GM19455 (cell line): Measurements from ENCODE around the gene C3orf20.
"Not testable (repeated sequence)": the region's sequence is repeated elsewhere in the genome, so short reads cannot be mapped to it uniquely, and the experiment has no call there.

ENCODE experiments used
- ATAC-seq: cut with Tn5 transposase; IDR thresholded peaks from one replicate; pipeline ENCODE4 v1.9.1; 2021; ENCODE audit not compliant: unreplicated experiment

The C3orf20 gene

DNA sequence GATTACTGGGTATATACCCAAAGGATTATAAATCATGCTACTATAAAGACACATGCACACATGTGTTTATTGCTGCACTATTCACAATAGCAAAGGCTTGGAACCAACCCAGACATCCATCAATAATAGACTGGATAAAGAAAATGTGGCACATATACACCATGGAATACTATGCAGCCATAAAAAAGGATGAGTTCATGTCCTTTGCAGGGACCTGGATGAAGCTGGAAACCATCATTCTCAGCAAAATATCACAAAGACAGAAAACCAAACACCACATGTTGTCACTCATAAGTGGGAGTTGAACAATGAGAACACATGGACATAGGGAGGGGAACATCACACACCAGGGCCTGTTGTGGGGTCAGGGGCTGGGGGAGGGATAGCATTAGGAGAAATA is 78.0 kb downstream of the C3orf20 start:
- ATAC-seq, result not testable (repeated sequence)

DNA sequence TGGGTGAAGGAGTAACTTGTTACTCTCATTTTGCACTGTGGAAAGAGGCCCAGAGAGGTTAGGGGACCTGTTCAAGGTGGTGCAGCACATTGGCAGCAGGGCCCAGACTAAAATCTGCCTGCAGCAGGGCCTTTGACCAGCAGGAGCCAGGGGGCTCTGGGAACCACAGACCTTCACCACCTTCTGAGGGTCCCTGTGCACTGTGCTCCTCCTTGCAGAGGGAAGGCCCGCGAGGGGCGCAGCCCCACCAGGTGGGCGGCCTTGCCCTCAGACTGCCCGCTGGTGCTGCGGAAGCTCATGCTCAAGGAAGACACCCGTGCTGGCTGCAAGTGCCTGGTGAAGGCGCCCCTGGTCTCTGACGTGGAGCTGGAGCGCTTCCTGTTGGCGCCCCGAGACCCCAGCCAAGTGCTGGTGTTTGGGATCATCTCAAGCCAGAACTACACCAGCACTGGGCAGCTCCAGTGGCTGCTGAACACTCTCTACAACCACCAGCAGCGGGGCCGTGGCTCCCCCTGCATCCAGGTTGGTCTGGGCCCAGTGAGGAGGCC is 82.3 kb downstream of the C3orf20 start:
- ATAC-seq, result no peak

DNA sequence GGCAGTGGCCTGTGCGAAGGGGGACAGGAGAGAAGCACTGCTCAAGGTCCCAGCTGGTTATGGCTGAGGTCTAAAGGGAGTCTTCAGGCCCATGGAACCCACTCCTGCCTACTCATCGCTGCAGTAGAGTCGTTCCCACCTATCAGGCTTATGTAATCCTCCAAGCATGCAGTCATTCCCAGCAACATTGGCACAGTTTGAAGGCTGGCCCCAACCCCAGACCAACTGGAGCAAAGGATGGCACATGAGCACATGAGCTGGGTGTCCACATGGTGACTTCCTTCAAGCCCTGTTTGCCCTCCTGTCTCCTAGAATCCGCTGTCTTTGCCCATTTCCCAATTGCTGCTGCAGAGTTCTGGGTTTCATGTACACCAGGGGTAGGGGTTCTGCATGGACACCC is 83.4 kb downstream of the C3orf20 start:
- ATAC-seq, result no peak

DNA sequence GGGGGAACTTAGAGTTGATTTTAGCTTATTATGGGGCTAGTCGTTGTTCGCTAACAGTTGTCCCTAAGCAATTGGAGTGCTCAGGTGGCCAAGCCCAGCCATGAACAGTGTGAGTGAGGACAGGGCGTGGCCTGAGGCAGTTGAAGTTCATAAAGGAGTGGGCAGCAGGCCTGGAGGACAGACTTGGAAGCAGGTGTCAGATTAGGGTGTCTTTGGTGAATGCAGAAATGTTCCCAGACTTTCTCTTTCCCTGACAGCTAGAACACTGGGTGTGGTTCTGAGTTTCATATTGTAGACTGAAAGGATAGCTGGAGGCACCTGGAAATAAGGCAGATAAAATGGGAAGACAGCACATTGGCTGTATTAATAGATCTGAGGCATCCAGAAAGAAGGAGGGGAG is 84.0 kb downstream of the C3orf20 start:
- no peak for ATAC-seq

DNA sequence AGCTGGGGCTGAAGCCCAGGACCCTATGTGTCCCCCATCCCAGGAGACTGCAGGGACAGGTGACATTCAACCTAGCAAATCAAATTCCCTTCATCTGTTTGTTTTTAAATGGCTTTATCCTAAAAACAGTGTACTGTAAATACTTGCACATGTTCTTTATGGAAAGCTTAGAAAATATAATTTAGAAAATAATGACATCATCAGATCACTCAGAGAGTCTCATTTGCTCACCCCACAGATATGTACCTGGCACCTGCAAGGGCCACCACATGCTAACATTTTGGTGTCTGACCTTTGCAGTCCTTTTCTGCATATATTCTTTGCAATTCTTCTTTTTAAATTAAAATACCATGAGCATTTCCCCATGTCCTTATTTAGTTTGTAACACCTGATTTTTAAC is 85.2 kb downstream of the C3orf20 start:
- ATAC-seq, result no peak

DNA sequence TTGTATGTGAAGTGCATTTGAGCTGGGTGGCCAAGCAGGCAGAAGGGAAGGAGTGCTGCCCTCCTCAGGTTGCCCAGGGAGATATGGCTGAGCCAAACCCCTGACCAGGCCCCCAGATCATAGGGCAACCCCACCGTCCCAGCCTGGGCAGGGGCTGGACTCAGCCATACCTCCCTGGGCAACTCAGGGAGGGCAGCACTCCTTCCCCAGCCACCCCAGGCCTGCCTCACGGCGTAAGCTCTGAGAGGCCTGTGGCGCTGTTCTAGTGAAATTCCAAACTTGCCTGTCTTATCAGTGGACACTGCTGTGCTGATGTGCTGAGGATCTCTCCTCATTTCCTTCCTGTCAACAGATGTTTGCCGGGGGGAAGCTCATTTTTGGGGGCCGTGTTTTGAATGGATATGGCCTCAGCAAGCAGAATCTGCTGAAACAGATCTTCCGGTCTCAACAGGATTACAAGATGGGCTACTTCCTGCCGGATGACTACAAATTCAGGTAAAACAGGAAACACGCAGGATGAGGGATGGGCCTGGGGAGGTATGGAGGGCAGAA is 86.3 kb downstream of the C3orf20 start:
- no peak for ATAC-seq

DNA sequence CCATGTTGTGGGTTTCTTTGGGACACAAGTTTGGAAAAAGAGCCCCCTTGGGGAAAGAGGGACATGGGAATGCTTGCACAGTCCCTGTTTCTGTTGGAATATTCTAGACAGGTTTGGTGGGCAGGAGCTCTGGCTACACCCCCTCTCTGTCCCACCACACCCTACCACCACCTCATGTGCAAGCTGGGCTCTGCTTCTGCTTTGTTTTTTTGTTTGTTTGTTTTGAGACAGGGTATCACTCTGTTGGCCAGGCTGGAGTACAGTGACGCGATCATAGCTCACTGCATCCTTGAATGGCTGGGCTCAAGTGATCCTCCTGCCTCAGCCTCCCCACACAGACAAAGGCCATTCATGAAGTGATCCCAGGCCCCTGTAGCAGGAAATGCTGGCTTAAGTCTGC is 86.9 kb downstream of the C3orf20 start:
- ATAC-seq, result no peak

DNA sequence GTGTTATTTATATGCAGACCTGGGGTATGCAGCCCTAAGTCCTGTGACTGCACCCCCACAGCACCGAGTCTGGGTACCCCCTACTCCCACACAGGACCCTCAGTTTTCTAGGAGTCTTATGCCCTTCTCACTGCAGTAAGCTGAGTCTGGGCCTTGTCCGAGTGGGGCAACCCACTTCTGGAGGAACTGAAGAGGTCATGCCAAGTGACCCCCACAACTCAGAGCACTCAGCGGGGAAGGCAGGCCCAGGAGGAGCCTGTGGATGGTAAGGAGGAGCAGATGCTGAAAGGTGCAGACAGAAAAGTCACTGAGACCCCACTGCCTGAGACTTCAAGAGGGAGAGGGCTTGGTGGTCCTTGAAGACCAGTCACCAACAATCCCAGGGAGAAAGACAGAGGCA is 87.8 kb downstream of the C3orf20 start:
- ATAC-seq, result no peak

DNA sequence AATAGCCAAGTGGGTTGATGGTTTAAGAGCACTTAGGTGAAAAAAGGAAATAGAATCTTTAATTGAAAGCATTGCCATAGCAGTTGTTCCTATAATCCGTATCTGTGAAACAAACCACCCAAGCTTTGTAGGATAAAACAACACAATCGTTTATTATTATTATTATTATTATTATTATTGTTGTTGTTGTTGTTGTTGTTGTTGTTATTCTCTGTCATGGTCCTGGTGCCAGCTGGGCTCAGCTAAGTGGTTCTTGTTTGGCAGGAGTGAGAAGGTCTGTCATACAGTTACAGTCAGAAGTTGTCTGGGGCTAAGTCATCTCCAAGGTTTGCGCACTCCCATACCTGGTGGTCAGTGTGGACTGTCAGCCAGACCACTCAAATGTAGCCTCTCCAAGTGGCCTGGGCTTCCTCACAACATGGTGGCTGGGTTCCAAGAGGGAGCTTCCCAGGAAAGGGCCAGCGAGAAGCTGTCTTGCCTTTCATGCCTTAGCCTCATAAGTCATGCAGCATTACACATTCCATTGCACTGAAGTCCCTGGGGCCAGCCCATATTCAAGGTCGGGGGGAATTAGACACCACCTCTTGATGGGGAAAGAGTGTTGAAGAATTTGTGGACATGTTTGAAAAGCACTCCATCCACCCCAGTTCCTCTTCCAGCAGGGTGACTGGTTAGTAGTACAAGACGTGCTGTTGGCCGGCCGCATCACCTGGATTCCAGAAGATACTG is 89.6 kb downstream of the C3orf20 start:
- no peak for ATAC-seq

DNA sequence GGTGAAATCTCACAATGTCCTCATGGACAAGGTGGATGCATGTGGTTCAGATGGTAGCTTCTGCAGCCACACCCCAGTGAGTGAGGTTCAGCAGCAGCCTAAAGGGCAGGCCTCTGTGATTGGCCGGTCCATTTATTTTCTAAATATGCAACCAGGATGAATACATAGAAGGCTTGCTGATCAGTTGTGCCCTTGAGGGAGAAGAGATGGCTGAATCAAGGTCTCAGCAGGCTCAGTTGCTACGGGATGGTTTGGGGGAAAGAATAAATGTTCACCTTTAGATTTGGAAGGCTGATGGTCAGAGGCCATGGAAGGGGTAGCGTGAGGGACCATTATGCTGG is 90.1 kb downstream of the C3orf20 start:
- ATAC-seq, result no peak

DNA sequence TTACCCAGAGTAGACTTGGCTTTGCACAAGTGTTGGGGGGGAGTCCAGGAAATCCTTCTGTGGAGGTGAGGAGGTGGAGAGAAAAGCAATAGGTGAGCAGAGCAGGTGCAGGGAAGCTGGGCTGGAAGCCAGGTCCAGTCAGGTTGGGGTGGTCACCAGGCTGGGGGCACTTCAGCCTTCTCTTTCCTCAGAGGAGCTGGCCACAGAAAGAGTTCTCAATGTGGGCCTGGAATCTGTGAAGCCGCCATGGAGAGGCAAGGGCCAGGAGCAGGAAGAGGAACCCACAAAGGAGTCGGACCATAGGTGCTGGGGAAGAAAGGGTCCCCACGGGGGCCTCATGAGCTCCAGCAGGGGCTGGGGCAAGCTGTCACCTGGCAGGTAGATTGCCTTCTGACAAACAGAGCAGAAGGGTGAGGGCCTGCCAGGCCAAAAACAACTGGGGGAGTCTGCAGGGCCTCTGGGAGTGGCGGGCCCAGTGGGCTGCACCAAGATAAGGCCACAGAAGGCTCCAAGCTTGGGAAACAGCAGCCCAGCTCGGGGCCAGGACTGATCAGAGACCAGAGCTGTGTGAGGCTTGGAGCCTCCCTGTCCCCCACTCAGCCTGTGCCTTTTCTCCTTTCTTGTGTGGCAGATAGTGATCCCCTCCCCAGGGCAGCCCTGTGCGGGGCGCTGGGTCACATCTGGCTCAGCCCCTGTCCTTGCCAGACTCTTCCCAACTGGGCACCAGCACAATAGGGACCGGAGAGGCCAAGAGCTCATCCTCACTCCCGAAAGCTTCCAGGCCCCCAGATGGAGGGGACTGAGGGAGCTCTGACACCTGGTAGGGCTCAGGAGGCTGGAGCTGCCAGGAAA is 90.9 kb downstream of the C3orf20 start:
- no peak for ATAC-seq

DNA sequence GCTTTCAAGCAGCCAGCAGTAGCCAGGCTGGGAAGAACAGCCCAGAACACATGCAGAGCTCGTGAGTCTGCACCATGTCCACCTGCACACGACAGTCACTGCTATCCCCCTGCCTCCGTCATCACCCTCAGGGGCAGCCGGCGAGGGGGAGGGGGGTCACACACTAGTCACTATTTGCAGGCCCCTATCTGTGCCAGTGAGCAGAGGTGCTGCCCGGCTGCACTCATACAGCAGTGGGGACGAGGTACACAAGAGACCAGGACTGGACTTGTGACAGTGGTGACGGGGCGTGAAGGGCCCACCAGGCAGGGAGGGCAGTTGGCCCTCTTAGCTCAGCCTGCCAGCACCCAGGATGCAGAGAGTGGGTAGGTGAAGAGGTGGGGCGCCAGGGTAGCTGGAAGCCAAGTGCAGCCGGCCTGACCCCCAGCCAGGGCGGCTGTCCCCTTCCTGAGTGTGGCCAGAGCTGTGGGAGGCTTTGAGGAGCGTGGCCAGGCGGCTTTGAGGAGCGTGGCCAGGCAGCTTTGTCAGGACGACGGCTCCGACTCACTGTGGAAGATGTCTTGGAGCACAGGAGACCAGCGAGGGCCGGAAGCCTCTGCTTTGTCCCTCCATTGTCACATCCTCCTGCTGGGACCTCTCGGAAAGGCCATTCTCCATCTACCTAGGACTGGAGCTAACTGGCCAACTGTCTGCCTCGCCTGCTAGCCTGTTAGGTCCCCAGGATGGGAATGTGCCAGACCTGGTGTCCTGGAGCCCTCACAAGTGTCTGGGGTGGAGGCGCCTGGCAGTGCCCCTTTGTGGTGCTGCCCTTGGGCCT is 91.7 kb downstream of the C3orf20 start:
- no peak for ATAC-seq

DNA sequence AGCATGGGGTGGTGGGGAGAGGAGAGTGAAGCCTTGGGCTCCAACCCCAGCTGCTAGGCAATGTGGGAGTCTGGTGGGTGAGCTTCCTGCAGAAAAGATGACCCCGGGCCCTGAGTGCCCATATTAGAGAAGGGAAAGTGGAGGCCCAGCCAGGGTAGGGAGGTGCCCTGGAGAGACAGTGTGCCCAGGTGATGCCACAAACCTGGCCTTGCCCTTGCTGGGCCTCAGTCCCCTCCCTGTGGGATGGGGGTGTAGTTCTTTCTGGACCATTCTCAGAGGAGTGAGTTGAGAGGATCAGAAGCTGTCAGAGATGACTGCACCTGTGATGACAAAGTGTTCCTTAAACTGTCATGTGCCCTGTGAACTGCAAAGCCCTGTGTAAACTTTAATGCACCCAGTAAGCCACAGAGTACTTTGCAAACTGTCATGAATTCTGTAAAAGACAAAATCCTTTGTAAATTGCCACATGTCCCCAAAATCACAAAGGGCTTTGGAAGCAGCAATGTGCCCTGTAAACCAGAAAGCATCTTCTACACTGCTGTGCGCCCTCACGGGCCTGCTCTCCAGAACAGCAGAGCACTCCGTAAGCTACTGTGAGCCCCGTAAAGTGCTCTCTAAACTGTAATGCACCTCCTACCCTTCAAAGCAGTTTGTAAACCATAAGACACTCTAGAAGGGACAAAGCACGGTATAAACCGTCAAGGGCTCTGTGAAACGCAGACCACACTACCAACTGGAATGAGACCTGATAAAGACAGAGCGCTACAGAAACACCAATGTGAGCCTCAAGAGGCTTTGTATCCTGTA is 92.5 kb downstream of the C3orf20 start:
- ATAC-seq, result no peak

DNA sequence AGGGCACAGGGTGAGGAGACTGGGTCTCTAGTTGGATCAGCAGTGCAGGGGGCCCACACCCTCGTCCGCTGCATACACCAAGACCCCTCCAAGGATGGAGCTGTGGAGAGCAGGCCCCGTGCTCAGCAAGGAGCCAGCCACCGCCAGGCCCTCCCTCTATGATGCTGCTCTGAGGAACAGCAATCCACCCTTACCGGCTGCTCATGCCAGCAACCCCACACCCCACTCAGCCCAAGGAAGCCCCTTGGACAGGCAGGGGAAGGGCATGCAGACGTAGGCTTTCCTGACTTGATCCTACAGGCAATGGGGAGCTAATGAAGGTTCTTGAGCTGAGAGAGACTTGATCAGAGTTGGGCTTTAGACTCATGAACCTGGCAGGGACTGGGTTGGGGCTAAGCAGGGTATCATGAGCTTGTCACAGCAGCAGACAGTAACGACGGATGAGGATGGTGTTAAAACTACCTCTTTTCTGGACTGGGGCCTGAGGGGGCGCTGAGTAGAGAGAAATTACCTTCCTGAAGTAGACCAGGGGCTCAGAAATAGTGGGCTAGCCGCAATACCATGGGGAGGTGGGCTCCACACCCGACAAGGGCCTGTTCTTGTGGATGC is 93.3 kb downstream of the C3orf20 start:
- ATAC-seq, result no peak

DNA sequence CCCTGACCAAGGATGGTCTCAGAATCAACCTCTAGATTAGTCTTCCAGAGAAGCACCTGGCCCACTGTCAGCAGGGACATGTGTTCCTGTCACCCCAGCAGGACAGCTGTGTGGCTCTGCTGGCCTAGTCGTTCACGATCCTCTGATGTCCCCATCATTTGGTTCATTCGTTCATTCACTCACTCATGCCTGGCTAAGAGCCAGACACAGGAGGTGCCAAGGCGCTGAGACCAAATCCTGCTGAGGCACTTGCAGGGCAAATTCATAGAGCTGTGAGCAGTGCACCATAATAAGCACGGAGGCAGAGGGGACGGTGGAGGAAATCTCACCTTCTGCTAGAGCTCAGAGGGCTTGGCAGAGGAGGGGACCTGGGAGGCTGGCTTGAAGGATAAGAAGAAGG is 93.9 kb downstream of the C3orf20 start:
- ATAC-seq, result no peak

DNA sequence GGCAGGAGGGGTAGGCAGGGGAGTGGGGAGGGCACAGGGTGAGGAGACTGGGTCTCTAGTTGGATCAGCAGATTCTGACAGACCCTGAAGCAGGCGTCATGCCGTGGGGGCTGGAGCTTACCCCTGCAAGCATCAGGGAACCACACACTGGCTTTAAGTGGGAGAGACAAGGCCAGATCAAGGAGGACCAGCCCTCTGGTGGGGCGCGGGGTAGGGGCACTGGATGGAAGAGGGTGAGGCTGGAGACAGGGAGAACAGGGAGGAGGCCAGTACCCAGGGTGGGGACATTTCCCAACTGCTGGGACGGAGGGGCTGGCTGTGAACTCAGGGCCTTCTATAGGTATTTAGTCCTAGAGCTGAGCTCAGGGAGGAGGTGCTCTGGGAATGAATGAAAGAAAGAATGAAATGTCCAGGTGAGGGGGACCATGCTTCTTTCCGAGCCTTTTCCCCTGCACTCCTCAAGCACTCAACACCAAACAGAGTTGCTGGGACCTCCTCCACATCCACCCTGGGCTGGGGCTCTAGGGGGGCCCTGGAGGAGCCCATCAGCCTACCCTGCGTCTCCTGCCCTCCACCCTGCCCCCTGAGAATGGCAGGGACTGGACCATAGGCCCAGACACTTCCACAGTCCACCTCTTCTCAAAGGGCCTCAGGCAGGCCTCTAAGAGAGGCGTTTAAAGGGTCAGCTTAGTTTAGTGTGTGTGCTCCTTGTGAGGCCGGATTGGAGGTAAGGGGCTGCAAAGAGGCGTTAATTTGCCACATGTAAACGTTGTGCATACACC is 94.8 kb downstream of the C3orf20 start:
- ATAC-seq, result no peak

DNA sequence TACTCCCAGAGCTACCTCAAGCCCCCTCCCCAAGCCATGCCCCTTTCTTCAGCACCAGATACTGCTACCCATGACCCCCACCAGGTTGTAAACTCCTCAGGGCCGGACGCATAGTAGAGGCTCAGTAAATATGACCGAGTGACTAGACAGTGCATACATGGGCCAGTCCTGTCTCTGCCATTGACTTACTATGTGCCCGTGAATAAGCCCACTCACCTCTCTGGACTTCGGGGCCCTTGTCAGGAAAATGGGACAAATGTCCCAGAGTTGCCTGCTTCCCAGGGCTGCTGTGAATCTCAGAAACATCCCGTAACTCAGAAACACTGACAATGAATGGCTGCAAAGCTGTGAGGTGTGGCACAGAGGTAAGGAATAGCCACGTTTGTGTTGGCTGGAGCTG is 95.7 kb downstream of the C3orf20 start:
- ATAC-seq, result no peak

DNA sequence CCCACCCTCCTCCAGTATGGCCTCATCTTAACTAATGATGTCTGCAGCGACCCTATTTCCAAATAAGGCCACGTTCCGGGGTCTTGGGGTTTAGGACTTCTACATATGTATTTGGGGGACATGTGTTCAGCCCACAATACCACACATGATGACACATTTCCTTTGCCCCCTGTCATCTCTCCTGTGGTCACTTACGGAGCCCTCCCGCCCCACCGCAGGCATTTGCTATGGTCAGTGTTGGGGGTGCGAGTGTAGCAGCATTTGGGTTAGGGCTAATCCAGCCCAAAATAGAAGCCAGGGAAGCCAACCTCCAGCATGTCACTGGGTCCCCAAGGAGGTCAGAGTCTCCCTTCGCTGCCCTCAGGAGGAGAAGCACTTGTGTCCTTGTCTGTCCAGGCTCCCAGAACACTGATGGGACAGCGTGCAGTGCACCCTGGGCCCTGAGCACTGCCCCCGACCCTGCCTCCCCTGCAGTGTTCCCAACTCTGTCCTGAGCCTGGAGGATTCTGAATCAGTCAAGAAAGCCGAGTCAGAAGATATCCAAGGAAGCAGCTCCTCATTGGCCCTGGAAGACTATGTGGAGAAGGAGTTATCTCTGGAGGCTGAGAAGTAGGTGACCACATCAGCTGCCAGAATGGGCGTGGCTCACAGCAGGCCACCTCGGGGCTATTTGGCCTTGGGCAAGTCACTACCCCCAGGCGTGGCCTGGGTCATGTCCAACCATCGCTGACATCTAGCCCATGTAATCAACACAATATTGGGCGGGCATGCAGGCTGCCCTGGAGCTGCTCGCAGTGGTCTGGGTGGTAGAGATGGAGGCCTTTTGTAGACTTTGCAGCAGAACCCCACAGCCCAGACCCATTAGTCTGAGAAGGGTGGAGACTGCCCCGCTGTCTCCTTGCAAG is 96.9 kb downstream of the C3orf20 start:
- no peak for ATAC-seq
